GM19043 (cell line): Measurements from ENCODE around the gene LHFPL2.

Experiments used
- ATAC-seq: cut with Tn5 transposase; IDR thresholded peaks from one replicate; pipeline ENCODE4 v1.9.1; 2021; ENCODE audit warnings: low read depth; ENCODE audit not compliant: unreplicated experiment

LHFPL2 gene

DNA sequence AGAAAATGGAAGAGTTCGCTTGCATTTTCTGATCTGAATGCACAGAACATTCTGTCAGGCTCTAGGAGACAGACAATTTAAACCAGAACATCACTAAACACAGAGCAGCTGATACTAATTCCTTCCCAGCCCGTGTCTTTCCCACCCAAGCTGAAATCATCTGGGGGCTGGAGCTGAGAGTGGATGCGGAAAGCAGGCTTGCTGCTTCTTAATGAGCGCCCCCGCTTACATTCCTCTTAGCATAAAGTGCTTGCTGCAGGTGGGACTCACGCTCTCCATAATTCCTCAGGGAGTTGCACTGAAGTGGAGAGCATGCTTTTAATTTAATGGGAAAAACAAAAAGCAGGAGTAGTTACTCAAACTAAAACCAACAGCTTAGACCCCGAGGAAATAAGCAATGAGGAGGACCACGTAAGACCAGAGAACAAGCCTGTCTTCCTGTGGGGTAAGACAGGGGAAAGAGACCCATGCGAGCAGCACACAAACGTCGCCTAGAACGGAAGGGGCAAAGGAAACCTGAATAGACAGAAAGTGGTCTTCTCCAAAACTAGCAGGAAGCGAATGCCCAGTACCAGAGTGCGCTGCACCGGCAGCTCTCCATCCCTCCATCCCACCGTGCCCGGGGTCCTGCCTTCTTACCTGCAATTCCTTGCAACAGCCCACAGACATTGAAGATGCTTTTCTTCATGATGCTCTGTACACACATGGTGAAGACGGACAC, 139.3 kb downstream of the LHFPL2 start:
- ATAC-seq = no peak

DNA sequence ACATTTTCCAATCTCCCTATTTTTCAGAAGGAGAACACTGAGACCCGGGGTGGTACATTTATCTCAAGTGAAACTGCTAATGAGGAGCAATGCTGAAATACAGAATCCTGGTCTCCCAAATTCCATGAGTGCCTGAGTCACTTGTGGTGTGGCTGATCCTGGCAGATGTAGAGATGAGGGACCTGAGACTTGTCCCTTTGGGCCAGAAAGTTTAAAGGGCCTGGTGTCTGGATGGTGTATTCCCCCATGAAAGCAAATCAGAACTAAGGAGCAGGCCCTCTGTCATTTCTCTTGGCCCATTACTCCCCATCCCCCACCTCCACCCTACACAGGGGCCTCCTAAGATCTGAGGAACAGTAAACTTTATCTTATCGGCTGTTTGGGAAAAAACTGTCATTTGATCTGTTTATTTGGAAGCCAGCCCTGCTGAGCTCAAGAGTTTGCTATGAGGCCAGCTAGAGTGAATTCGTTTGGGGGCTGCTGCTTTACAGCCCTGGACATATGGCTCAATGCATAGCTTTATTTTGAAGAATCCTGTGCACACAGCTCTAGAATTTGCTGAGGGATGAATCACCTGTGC, 140.3 kb downstream of the LHFPL2 start:
- ATAC-seq = no peak

DNA sequence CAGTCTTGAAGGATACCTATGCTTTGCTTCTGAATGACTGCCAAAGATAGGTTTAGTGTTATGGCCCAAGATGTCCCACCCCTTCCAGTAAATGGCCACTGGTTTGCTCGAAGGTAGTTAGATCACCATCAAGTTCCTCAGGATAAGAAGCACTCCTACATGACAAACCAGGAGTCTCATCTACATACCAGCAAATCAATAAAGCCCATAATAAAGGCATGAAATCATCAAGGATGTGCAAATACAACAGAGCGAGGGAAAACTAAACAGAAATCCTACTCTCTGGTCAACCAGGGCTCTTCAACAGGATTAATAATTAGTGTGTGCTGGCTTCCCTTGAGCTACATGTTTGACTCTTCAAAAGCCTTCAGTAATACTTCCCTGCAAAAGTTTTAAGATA, 141.0 kb downstream of the LHFPL2 start:
- ATAC-seq = no peak

DNA sequence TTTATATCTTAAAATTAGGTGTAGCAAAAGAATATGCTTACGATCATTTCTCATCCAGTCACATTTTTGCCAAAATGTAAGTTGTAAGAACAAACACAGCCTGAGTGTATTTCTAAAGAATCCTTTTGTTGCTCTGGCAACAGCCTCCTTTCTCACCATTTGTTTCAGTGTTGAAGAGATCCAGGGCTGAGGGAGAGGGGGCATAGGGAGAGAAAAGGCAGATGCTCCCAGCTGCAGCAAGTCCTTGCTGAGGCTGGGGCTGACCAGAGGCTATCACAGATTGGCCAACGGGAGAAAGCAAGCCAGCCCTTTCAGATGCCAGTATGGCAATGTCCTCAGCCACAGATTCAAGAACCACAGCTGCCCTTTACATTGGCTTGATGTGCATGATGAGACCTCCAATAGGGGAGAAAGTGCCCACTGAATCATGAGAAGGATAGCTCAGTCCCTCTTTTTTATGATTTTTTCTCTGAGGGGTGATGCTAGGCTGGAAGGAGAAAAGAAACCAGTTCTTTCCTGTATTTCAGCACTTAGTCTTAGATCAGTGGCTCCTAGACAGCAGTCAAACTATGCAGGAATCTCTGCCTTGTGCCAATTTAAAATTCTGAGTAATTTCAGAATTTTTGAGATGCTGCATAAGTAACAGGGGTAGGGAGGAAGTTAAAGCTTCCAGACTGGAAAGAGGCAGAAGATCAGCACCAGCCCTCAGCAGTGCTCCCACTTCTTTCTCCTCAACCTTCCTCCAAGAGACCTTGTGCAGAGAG, 142.1 kb downstream of the LHFPL2 start:
- ATAC-seq = no peak

DNA sequence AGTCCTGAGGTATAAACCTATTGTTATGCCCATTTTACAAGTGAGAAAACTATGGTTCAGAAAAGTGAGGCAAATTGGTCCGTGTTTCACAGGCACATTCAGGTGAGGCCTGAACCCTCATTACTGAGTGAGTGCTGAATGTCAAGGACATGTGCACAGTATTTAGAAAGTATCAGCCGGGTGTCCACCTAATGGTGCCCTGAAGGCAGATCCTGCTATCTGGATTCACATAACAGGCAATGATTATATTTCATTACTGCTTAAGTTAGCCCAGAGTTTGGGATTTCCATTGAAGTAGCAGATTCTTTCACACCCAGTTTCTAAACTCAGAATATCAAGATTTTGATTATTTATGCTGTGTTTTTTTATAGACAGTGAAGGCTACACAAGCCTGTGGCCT, 142.7 kb downstream of the LHFPL2 start:
- ATAC-seq = no peak

DNA sequence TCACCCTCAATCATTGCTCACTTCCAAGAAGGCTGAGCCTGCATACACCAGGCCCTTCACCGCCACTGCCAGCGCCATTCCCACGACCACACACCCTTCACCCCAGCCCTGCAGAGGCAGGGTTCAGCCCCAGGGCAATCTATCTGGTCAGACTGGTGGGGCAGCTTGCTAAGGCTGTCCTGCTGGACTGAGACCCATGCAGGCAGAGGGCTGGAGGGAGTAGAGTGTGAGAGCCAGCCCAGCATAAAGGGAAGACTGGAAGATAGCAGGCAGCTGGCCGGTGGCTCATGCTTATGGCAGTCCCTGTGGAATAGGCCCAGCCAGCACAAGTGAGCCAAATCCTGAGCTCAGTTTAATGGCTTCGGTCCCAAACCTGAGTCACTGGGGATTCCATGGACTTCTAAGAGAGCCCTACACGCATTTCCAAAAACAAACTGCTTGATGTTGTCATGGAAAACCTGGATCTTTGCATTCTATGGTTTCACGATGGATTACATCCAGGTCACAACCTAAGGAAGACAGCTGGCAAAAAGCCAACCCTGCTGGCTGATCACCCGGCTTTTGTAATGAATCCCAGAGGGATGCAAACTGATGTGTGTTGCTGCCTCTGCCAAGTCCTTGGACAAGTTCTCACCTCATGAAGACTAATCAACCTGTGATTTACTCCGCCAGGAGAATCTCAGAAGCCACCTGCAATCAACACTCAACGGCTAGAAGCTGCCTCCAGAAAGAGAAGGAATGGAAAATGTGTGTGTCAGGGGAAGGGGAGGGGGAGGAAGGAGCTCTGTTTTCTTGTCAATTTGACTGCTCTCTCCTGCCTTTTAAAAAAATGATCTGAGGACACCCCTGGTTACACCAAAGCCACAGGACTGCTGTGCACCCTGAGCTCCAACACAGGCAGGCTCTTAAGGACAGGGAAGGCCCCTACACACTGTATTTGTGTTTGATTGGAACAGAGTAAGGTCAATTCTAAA, 143.6 kb downstream of the LHFPL2 start:
- ATAC-seq = no peak

DNA sequence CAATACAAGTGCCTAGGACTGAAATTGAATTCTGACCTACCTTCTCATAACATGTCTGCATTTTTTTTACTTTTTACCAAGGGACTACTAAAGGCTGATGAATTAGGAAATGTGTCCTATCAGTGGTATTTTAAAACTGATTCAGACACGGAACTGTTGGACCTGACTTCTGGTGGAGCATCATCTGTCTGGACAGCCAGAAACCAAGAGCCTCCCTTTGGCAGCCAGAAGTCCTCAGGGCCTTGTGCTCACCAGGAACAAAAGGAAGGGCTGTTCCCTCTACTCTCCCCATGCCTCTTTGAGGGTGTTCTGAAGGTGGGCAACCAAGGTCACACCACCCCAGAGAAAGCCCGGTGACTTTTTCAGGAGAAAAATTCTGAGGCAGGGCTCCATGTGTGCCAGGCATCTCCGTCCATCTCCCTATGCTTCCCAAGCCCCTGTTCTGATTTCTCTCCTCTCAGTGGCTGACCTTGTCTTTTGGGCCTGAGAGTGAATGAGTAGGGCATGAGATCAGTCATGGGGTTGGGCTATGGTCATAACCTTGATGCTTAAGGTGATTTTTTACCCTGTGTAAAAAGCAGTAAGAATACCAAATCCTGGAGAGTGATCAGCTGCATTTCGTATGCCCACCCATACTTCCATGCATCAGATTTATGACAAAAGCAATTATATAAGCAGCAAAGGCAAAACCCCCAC, 144.5 kb downstream of the LHFPL2 start:
- no peak for ATAC-seq

DNA sequence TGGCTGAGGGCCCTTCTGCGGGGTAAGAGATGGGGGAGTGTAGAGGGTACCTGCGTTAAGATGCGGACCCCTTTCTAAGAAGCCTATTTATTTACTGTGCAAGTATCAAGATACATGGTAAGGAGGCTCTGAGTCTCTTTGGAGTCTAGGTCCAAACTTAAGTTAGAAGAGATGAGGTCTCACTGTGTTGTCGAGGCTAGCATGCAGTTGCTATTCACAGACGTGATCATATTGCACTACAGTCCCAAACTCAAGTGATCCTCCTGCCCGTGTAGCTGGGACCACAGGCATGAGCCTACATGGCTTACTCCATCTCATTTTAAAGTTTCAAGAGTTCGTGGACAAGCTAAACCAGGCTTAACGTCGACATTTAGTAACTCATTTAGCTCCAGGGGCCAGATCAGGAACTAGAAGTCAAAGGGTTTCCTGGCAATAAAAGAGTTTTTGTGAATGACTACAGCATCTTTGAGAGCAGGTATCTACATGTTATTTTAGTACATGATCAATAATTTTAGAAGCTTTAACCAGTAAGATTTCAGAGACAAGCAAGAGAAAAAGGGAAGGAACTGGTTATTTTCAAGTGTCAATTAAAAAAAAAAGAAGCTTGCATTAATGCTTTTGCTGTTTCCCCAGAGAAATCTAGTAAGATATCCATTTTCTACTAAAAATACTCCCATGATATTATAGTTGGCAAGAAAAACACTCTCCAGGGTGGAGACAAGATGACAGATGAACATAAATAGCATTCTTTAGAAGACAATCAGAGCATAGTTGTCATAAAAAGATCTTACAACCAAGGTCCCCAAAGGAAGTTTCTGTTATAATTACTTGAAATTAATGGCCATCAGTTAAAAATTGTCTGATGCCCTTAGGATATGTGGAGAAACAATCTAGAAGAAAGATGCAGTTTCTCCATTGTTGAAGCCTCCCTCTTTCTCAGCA, 146.9 kb downstream of the LHFPL2 start:
- ATAC-seq = no peak

DNA sequence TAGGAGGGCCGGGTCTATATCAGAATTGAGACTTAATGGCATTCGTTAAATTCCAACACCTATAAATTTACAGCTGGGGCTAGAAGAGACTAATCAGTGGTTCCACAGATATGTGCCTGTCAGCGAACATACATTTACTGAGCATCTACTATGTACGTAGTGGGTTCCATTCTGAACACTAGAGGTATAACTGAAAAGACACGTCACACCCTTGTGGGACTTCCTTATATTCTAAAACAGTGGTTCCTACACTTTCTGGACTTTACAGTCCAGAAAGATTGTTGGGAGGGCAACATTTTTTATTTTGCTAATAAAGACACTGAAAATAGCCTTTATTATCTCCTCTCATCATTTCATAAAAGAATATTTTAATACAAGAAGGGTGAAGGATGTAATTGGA, 147.7 kb downstream of the LHFPL2 start:
- ATAC-seq = no peak

DNA sequence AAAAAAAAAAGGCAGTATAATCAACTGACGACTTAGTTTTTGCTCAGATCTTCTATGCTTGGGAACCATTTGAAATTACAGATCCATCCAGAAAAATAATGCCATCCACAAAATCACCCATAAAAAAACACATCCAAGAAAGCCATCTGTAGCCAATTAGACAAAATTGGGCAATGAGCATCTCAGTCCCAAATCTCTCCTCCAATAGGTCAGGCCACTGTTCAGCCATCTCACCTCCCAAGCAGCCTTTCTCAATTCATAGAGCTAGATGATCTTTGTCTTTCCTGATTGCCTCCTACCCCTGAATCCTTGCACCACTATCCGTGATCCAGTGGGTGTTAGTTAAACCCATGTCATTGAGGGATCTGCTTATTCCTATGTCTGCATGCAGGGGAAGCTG, 148.5 kb downstream of the LHFPL2 start:
- no peak for ATAC-seq

DNA sequence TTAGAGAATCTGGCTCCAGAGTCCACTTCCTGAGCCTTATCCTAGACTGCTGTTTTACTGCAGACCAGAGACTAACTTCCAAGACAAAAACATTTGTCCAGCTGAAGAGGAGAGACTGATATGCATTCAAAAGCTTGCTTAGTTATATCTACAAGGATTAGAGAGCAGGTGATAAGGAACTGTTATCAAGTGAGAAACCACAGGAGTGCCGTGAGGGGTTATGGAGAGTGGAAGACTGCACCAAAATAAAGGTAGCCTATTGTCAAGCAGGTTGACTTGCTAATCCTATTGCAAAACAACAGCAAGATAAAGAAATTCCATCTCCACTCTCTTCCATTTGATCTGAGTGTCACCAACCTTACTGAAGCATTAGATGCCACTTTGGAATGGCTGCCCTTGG, 149.1 kb downstream of the LHFPL2 start:
- no peak for ATAC-seq

DNA sequence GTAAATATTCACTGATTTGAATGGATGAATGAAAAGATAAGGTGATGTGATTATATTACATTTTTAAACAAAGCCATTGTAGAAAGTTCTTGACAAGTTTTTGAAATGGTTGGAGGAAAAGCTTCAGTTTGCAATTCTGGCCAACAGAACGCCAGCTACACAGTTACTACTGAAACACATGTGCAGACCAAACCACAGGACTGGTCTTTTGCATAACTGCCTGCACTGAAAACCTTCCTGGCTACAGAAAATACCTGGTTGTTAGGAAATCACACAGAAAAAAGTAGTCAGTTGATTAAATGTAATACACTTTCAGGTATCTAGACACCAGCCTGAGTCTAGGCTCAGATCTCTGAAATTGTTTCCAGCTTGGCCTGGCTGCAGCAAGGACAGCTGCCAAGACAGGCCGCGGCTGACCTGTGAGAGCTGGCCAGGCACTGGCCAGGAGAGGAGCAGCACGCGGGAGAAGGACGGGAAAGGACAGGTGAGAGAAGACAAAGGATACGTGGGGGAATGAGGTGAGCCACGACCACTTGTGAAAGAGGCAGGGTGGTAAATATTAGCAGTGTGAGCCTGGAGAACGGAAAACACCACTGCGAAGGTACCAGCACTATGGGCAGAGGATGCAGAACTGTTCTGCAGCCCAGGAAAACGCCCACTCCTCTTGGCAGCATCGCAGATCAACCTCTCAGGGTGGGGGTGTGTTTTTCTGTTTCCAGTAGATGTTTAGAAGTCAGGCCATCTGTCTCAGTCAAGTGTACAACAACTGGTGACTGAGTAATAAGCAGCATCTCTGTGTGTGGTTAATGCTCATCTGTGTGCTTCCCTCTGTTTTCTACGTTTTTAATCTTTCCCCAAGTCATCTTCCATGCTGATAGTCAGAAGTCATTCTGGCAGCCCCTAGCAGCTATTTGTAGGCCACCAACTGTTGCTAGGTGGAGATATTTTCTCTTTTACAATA, 150.7 kb downstream of the LHFPL2 start:
- no peak for ATAC-seq

DNA sequence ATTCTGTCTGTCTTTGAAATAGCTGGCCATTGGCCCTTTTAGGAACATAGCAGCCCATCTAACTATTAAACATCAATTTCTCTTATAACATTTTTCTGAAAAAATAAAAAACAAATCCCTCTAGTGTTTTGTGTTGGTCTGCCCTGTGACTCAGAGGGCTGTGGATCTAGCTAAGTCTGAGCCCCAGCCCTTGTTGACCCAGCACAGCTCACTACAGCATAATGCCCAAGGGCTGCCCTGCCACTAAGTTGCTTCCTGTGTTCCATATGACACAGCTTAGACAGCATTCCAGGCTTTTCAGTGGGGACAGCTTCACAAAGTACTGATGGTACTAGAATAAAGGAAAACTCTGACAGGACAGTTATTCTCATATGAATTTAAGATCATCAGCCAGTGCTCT, 152.2 kb downstream of the LHFPL2 start:
- ATAC-seq = no peak

DNA sequence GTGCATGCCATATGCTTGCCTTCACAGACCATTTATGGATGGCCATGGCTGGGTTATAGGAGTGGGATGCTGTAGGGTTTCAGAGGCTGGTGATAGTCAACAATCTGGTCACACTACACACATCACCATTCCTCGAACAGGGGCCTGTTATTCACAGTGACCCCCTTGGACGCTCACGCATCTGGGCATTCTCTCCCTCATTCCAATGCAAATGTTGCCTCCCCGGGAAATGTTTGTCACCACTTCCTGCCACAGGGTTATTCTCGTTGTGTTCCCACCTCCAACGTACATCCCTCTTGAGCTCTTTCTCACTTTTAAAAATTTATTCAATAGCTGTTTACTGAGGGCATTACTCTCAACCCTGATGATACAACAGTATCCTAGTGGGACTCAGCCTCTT, 152.8 kb downstream of the LHFPL2 start:
- no peak for ATAC-seq

DNA sequence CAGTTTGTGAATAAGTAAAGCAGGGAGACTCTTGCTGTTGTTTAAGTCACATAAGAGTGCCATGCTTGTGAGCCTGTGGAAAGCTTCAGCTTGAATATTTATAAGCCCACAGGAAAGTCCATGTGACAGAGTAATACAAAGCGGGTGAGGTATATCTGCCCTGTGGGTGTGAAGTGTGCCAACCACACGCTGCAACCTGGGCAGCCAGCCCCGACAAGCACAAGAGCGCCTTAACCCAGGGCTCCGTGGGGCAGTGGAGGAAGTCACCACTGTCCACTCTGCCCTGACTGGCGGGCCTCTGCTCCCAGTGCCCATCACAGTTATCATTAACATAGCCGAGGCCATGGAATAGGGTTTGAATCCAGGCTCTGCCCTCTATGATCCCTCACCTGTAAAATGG, 155.9 kb downstream of the LHFPL2 start:
- no peak for ATAC-seq

DNA sequence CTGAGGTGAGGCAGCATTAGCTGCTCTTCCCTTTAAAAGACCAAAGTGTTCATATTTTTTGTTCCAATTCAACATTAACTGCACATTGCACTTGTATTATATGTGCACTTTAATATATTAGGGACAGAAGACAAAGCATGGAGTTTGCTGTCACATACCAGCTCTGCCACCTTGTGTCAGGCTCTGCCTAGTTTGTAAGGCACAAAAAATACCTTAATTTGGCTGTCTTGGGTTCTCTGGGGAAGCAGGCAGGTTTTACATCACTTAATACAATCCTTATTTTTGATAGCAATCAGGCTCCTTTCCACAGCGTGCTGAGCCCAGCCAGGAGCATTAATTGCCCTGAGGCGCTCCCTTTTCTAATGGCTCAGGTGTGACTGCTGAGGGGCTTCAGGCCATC, 156.3 kb downstream of the LHFPL2 start:
- no peak for ATAC-seq

DNA sequence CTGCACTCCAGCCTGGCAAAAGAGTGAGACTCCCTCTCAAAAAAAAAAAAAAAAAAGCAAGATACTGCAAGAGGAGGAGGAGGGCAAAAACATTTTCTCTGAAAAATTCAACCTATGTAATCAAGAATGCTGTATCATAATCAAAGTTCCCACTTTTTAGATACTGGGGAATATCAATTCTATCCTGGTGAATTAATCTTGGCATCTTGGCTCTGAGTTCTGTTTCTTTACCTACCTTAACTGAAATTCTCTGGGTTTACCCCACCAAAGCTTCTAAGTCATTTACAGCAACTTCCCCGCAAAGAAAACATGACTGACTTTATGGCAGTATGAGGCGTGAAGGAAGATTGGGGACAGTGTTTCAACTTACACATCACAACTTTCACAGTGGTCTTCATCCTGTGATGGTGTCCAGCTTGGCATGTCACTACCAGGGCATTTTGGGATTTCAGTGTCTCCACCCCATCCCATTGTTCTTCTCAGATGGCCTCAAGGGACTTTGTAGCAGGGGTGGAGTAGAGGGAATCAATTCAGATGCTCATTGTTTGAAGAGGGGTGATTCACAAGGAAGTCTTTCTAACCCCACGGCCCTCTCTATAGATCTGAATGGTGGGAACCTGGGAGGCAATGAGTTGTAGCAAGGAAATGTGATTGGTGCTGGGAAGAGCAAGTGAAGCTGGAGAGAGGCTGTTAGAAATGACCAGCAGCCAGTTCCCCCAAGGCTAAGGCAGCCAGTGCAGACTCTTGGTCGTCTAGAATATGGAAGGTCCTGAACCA, 157.7 kb downstream of the LHFPL2 start:
- no peak for ATAC-seq
